Measurements from ENCODE around the gene RNF214.

- TF ChIP-seq GLMP (CRISPR knock-in tag; IDR thresholded peaks at IDR 0.05; ENCODE audit: borderline replicate concordance), result no peak
- no peak for TF ChIP-seq CTCF (CRISPR knock-in tag; IDR thresholded peaks at IDR 0.05)
- TF ChIP-seq NFE2L1 (CRISPR knock-in tag; IDR thresholded peaks at IDR 0.05; ENCODE audit: borderline replicate concordance), result no peak
- TF ChIP-seq RCOR2 (CRISPR knock-in tag; IDR thresholded peaks at IDR 0.05), result no peak
- no peak for TF ChIP-seq ZNF773 (CRISPR knock-in tag; IDR thresholded peaks at IDR 0.05; ENCODE audit: borderline replicate concordance)
- no peak for TF ChIP-seq CEBPG (CRISPR knock-in tag; IDR thresholded peaks at IDR 0.05)
Measured at GRCh38 chr11:117217141-117218084, 15.1 kb upstream of the RNF214 start.

All from HepG2 (cell line).